CD4-positive, CD25-positive, alpha-beta regulatory T cell (primary cell): ENCODE data around the gene XIAP. TPM values are rescaled to one million over a fixed set of nuclear protein-coding genes. Genes with fewer than 3 reads are reported as not detected.
"Not testable (repeated sequence)": the region's sequence is repeated elsewhere in the genome, so short reads cannot be mapped to it uniquely, and the experiment has no call there.

Experiments used
- ATAC-seq, 2 donors: fragments of 150-1000 bp; cut with Tn5 transposase; one replicate each; pipeline ENCODE4 v1.10.0; 2021; ENCODE audit warnings: low read depth in 2 of 2, moderate number of reproducible peaks in 2 of 2, moderate library complexity in 1 of 2
- DNase-seq, 3 donors: peaks; one replicate each; pipeline versions ENCODE4 v3.0.0 to v3.0.0-alpha.2; 2012 to 2022; ENCODE audit warnings: mixed read lengths in 1 of 3
- H3K27ac ChIP-seq: one replicate; pipeline ENCODE4 v1.7.0; 2013; ENCODE audit warnings: mild to moderate bottlenecking, low read length; ENCODE audit not compliant: insufficient read depth, poor library complexity, severe bottlenecking
- H3K27me3 ChIP-seq: one replicate; pipeline ENCODE4 v1.7.0; 2013; ENCODE audit warnings: low read length; ENCODE audit not compliant: control insufficient read depth, insufficient read depth
- H3K36me3 ChIP-seq: one replicate; pipeline ENCODE4 v1.7.0; 2013; ENCODE audit warnings: mild to moderate bottlenecking, low read length, moderate library complexity; ENCODE audit not compliant: control insufficient read depth, insufficient read depth
- H3K4me1 ChIP-seq: 2 replicates; pipeline ENCODE4 v1.7.0; 2013; ENCODE audit warnings: mild to moderate bottlenecking, low read length; ENCODE audit not compliant: insufficient read depth, control insufficient read depth, poor library complexity, severe bottlenecking
- H3K4me3 ChIP-seq: one replicate; pipeline ENCODE4 v1.7.0; 2013; ENCODE audit warnings: low read depth, mild to moderate bottlenecking, low read length, moderate library complexity
- H3K9me3 ChIP-seq, 2 experiments: 1 replicate in 1 of 2; 2 replicates in 1 of 2; pipeline ENCODE4 v1.7.0; 2013; ENCODE audit warnings: low read length in 2 of 2, mild to moderate bottlenecking in 1 of 2, moderate library complexity in 1 of 2; ENCODE audit not compliant: control insufficient read depth in 2 of 2
- H3K27ac Mint-ChIP-seq, 3 donors: one replicate each; pipeline ENCODE4 v1.8.0; 2020 to 2022; ENCODE audit warnings: mild to moderate bottlenecking in 3 of 3, mixed read lengths in 3 of 3, moderate library complexity in 2 of 3
- H3K27me3 Mint-ChIP-seq: one replicate; pipeline ENCODE4 v1.8.0; 2022; ENCODE audit warnings: mild to moderate bottlenecking, mixed read lengths
- H3K36me3 Mint-ChIP-seq: one replicate; pipeline ENCODE4 v1.8.0; 2020; ENCODE audit warnings: mixed read lengths
- H3K4me1 Mint-ChIP-seq, 4 donors: one replicate each; pipeline ENCODE4 v1.8.0; 2020 to 2022; ENCODE audit warnings: mixed read lengths in 4 of 4, mild to moderate bottlenecking in 1 of 4
- H3K4me3 Mint-ChIP-seq, 4 donors: one replicate each; pipeline ENCODE4 v1.8.0; 2020 to 2022; ENCODE audit warnings: mild to moderate bottlenecking in 4 of 4, mixed read lengths in 4 of 4, moderate library complexity in 3 of 4
- H3K9me3 Mint-ChIP-seq, 7 donors: one replicate each; pipeline ENCODE4 v1.8.0; 2020 to 2022; ENCODE audit warnings: mixed read lengths in 7 of 7, mild to moderate bottlenecking in 3 of 7, moderate library complexity in 2 of 7
- polyA plus RNA-seq, 4 donors: library from polyadenylated mRNA; unstranded; fragments of 300-500 nt; fragmentation: Illumina TruSeq; gene quantifications; one replicate each; pipeline ENCODE4 v1.2.3, GENCODE V29; 2021
- total RNA-seq: library from RNA; stranded (reverse); gene quantifications from one replicate; pipeline ENCODE4 v1.2.3, GENCODE V29; 2022

Gene XIAP
- total and polyA plus RNA-seq, 5 donors from 2014 or later: 7.7 to 35.5 (median 8.0) TPM

DNA sequence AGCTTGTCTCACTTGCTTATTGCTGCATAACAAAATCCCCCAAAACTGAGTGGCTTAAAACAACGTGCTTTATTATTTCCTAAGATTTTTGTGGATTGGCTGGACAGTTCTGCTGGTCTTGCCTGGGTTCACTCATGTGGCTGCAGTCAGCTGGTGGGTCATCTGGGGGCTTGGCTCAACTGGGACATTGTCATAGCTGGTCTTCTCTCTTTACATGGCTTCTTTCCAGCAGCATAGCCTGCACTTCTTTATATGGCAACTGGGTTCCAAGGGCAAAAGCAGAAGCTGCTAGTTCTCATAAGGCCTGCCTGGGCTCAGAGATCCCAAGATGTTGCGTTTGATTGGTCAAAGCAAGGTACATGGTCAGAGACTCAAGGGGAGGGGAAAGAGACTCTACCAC lies 68.0 kb downstream of the XIAP start:
- Histone ChIP-seq H3K9me3 (no peaks in the 10 kb centered on the region), H3K4me1 (no peaks in the 10 kb centered on the region), H3K27ac (no peak overlapping the region), H3K4me3 (no peak overlapping the region), H3K36me3 (no peaks in the 10 kb centered on the region), H3K27me3 (no peaks in the 10 kb centered on the region)
- Mint-ChIP-seq H3K36me3 (no peaks in the 10 kb centered on the region), H3K9me3 (peaks cover 0 to 2% (median 0%) of the 10 kb centered on the region in 7 donors), H3K4me1 (peaks cover 0 to 2% (median 0%) of the 10 kb centered on the region in 4 donors), H3K27ac (no peak overlapping the region), H3K27me3 (no peaks in the 10 kb centered on the region), H3K4me3 (no peak overlapping the region)
- ATAC-seq: no peak
- DNase-seq: no peak

DNA sequence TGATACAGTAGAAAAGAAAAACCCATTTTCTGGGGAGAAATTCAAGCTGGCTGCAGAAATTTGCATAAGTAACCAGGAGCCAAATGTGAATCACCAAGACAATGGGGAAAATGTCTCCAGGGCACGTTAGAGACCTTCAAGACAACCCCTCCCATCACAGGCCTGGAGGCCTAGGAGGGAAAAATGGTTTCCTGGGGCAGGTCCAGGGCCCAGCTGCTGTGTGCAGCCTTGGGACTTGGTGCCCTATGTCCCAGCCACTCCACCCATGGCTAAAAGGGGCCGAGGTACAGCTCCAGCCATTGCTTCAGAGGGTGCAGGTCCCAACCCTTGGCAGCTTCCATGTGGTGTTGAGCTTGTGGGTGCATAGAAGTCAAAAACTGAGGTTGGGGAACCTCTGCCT lies 72.2 kb downstream of the XIAP start:
- not testable (repeated sequence) for H3K27ac ChIP-seq, ATAC-seq, H3K27me3 ChIP-seq, H3K4me3 ChIP-seq, H3K4me3 Mint-ChIP-seq, H3K27ac Mint-ChIP-seq, H3K4me1 ChIP-seq, H3K36me3 Mint-ChIP-seq, H3K4me1 Mint-ChIP-seq, H3K27me3 Mint-ChIP-seq, H3K36me3 ChIP-seq, DNase-seq, H3K9me3 Mint-ChIP-seq, H3K9me3 ChIP-seq

DNA sequence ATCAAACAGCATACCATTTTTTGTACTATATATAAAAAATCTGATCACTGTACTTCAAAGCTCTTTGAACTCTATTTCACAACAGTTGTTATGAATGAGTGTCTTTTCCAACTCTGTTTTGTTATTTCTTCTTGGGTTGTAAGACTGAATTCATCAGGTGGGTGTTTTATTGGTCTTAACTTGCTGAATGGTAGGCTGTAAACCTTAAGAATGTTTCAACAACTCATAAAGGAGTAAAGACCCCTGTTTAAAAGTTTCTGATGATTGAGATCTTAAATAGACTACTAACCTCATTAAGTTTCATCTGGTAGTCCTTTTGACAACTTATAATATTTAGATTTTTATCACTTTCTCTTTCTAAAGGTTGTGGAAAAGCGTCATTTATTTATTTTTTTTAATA lies 83.2 kb downstream of the XIAP start:
- no peak overlapping the region for H3K4me3 Mint-ChIP-seq

DNA sequence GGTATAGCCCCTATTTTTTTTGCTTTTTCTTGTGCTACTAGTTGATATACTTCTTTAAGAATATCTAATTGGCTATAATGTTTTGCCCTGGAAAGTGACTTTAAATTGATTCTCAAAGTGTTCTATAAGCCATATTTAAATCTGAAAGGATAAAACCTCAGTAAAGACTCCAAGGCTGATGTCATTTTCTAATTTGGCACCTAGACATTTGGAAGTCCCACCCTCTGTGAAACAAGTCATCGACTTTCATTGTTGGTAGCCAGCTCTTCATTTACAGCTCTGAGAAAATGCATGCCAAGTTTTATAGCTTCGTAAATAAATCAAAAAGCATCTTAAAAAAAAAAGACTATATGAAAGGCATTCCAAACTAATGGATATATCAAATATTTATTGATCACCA lies 83.6 kb downstream of the XIAP start:
- no peak for DNase-seq
- Mint-ChIP-seq H3K27me3 (peaks cover 4% of the 10 kb centered on the region), H3K36me3 (no peaks in the 10 kb centered on the region), H3K27ac (no peak overlapping the region), H3K9me3 (no peaks in the 10 kb centered on the region), H3K4me1 (peaks cover 0 to 5% (median 0%) of the 10 kb centered on the region in 4 donors), H3K4me3 (no peak overlapping the region)
- Histone ChIP-seq H3K4me3 (no peak overlapping the region), H3K9me3 (no peaks in the 10 kb centered on the region), H3K27me3 (no peaks in the 10 kb centered on the region), H3K36me3 (no peaks in the 10 kb centered on the region), H3K4me1 (no peaks in the 10 kb centered on the region), H3K27ac (no peak overlapping the region)
- ATAC-seq: no peak

More for the DNA sequence above, 83.2 kb downstream of the XIAP start:
- Histone ChIP-seq H3K4me1 (no peaks in the 10 kb centered on the region), H3K27ac (no peak overlapping the region), H3K9me3 (no peaks in the 10 kb centered on the region), H3K27me3 (no peaks in the 10 kb centered on the region), H3K4me3 (no peak overlapping the region), H3K36me3 (no peaks in the 10 kb centered on the region)
- Mint-ChIP-seq H3K27me3 (peaks cover 4% of the 10 kb centered on the region), H3K27ac (no peak overlapping the region), H3K4me1 (peaks cover 0 to 5% (median 0%) of the 10 kb centered on the region in 4 donors), H3K36me3 (no peaks in the 10 kb centered on the region), H3K9me3 (no peaks in the 10 kb centered on the region)
- DNase-seq: no peak
- ATAC-seq: no peak

DNA sequence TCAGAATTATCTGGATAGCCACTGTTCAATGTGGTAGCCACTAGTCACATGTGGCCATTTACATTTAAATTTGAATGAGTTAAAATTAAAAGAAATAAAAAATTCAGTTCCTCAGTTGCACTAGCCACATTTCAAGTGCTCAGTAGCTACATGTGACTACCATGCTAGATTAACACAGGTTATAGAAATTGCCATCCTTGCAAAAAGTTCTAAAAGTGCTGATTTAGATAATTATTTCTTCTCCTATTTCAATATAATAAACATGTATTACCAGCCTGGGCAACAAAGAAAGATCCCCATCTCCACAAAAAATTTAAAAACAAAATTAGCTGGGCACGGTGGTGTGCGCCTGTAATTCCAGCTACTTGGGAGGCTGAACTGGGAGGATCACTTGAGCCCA lies 90.0 kb downstream of the XIAP start:
- no peaks in the 10 kb centered on the region for H3K9me3 ChIP-seq
- no peaks in the 10 kb centered on the region for H3K4me1 ChIP-seq
- Mint-ChIP-seq H3K36me3 (no peaks in the 10 kb centered on the region), H3K27me3 (peaks cover 4% of the 10 kb centered on the region), H3K4me1 (peaks cover 0 to 2% (median 0%) of the 10 kb centered on the region in 4 donors), H3K4me3 (no peak overlapping the region), H3K27ac (no peak overlapping the region), H3K9me3 (peaks cover 0 to 2% (median 0%) of the 10 kb centered on the region in 7 donors)
- ATAC-seq (no peak), DNase-seq (no peak)
- no peak overlapping the region for H3K27ac ChIP-seq
- no peak overlapping the region for H3K4me3 ChIP-seq
- H3K27me3 ChIP-seq: no peaks in the 10 kb centered on the region
- no peaks in the 10 kb centered on the region for H3K36me3 ChIP-seq

DNA sequence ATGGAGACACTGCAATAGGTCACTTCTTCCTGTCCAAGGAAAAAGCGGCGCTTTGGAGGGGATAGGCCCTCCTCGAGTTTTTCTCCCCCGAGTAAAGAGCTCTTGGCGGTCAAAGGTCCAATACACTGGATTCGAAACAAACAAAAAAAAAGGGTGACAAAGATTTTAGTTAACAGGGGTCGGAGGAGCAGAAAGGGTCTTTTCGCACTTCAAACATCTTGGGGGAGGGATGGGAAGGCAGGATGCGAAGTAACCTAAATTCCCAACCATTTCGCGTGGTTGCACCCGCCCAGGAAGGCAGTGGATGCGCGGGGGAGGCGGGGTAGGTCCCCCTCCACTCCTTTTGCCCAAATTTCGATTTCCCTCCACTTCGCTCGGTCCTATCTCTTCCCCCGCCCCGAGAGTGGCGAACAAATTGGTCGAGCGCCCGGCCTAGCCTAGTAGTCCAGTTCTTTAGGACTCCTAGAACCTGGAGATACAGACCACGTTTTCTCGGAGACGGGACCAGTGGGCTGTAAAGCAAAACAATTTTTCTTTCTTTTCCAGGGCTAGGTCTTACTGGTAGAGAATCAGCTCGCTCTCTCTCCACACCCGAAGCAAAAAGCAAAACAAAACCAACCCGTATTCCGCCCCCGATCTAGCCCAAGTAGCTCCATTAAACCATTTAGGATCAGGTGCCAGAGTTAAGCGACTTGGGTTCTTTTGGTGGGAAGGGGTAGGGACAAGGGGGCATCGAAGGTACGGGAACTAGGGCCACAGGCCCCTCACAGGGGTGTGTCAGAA lies 99.6 kb downstream of the XIAP start:
- no peak for ATAC-seq
- H3K27me3 ChIP-seq: no peaks in the 10 kb centered on the region
- no peaks in the 10 kb centered on the region for H3K36me3 ChIP-seq
- peaks cover 11% of the 10 kb centered on the region for H3K4me1 ChIP-seq
- peaks cover 0 to 8% (median 0%) of the 10 kb centered on the region in 7 donors for H3K9me3 Mint-ChIP-seq
- DNase-seq: no peak
- H3K27me3 Mint-ChIP-seq: peaks cover 24% of the 10 kb centered on the region
- peak overlapping the region; percentile 95 to 99 (median 98) for H3K27ac Mint-ChIP-seq
- H3K27ac ChIP-seq: peak overlapping the region; percentile 96
- H3K4me1 Mint-ChIP-seq: peaks cover 10 to 16% (median 11%) of the 10 kb centered on the region in 4 donors
- peak overlapping the region; percentile 84 for H3K4me3 ChIP-seq
- H3K4me3 Mint-ChIP-seq: peak overlapping the region; percentile 95 to 99 (median 97)
- peaks cover 4% of the 10 kb centered on the region for H3K36me3 Mint-ChIP-seq
- H3K9me3 ChIP-seq: no peaks in the 10 kb centered on the region

DNA sequence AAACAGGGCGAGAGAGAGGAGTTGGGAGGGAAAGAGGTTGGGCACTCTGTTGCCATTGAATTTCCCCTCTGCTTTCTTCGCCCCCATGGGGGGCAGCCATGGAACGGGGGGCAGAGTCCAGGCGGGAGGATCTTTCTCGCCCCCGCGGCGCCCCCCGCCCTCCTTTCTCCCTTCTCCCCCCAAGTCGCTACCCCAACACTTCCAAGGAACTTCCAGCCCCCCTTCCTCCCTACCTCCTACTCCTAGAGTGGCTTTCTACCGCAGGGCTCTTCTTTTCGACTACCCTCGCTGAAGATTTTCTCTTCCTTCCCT lies 101.1 kb downstream of the XIAP start:
- Histone ChIP-seq H3K9me3 (no peaks in the 10 kb centered on the region), H3K4me3 (peak overlapping the region; percentile 79), H3K4me1 (peaks cover 22% of the 10 kb centered on the region), H3K36me3 (no peaks in the 10 kb centered on the region), H3K27ac (peak overlapping the region; percentile 96), H3K27me3 (no peaks in the 10 kb centered on the region)
- H3K9me3 Mint-ChIP-seq: peaks cover 0 to 8% (median 0%) of the 10 kb centered on the region in 7 donors
- peak overlapping the region; percentile 97 to 99 (median 98) for H3K27ac Mint-ChIP-seq
- peaks cover 4% of the 10 kb centered on the region for H3K36me3 Mint-ChIP-seq
- peaks cover 11 to 27% (median 14%) of the 10 kb centered on the region in 4 donors for H3K4me1 Mint-ChIP-seq
- ATAC-seq (no peak), DNase-seq (no peak)
- peak overlapping the region; percentile 95 to 99 (median 97) for H3K4me3 Mint-ChIP-seq
- peaks cover 24% of the 10 kb centered on the region for H3K27me3 Mint-ChIP-seq
